ENCODE results near the gene BMF.
A peak's percentile ranks its signal among the peaks of the same experiment; 100 is the strongest.
"Not testable (repeated sequence)": the region's sequence is repeated elsewhere in the genome, so short reads cannot be mapped to it uniquely, and the experiment has no call there.

Gene BMF, protein sequence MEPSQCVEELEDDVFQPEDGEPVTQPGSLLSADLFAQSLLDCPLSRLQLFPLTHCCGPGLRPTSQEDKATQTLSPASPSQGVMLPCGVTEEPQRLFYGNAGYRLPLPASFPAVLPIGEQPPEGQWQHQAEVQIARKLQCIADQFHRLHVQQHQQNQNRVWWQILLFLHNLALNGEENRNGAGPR

GRCh38 chr15:40108855-40109735, at the start of gene BMF:
TSS of gene BMF (minus strand) at chr15:40108879. CDS start at chr15:40106086, 2,793 bp downstream.
- DNase-seq (ENCODE audit: low read depth in 2 of 2): peak; percentile 97 to 99

DNA sequence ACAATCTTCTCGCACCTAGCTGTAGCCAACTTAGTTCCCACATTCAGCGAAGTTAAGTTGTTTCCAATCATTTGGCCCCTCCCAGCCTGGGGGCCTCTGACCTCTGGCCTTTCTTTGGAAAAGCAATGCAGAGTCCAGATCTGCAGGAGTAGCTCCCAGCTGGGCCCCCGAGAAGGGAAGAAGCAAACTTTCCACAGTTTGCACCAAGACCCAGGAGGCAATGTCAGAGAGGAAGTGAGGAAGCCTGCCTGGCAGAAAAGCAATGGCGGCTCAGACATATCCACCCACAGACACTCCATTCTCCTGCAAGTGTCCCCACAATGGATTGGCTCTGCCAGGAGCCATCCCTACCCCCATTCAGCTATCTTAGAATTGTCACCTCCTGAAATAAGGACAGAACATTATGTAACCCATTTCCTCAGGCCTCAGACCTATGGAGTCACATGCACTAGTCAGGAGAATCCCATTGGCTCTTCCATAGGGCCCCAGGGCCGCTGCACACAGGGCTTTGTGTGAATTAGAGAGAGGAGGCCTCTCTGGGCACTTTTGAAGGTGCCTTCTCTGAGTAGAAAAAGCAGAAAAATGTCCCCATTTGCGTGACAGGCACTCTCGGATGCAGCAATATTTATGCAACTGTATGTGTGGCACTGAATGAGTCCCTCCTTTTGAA, 49.2 kb upstream of the BMF start:
- no peak for DNase-seq (ENCODE audit: low read depth in 2 of 2)

DNA sequence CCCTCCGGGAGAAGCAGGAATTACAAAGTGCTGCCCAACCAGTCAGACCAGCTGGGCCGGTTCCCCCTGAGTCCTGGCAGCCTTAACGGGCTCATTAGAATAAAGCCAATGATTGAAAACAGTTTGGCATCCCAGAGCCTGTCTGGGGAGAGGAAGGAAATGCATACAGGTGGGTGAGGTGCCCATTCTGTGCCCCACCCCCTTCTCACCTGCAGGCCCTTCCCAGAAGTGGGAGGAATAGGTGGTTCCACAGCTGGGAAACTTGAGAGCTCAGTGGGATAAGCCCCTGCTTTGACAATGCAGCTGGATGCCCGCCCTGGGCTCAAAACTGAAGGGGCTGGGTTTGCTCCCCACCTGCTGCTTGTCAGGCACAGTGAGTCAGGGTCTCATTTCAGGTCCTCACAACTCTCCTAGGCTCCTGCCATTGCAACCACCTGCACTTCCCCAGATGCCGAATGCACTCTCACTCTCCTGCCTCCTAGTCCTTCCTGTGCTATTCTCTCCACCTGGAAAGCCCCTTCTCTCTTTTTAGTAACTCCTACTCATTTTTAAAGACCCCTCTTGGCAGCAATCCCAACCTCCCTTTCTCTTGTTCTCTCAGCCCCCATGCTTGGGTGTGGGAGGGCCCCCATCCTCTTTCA, 46.7 kb upstream of the BMF start:
- no peak for DNase-seq (ENCODE audit: low read depth in 2 of 2)

GRCh38 chr15:40154821-40155220, 46.1 kb upstream of the BMF start:
- DNase-seq (ENCODE audit: low read depth in 2 of 2): not testable (repeated sequence)

DNA sequence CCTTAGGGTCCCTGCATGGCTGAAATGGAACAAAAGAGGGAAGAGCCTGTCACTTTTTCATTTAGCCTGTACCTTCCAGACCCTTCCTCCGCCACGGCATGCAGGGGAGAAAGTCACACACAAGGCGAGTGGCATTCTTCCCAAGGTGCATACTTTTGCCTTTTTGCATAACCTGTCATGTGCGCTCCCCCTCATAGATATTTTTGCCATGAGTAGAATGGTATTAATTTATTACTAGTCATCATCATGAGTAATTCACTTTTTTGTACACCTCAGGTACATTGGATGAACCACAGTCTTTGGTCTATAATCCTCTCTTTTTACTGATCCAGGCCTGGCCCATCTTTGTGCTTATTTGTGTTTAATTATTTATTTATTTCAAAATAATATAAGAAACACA, 43.3 kb upstream of the BMF start:
- DNase-seq (ENCODE audit: low read depth in 2 of 2): no peak

- no peak for DNase-seq (ENCODE audit: low read depth in 2 of 2)
These were observed 42.8 kb upstream of the BMF start for GRCh38 chr15:40151499-40151898.

DNA sequence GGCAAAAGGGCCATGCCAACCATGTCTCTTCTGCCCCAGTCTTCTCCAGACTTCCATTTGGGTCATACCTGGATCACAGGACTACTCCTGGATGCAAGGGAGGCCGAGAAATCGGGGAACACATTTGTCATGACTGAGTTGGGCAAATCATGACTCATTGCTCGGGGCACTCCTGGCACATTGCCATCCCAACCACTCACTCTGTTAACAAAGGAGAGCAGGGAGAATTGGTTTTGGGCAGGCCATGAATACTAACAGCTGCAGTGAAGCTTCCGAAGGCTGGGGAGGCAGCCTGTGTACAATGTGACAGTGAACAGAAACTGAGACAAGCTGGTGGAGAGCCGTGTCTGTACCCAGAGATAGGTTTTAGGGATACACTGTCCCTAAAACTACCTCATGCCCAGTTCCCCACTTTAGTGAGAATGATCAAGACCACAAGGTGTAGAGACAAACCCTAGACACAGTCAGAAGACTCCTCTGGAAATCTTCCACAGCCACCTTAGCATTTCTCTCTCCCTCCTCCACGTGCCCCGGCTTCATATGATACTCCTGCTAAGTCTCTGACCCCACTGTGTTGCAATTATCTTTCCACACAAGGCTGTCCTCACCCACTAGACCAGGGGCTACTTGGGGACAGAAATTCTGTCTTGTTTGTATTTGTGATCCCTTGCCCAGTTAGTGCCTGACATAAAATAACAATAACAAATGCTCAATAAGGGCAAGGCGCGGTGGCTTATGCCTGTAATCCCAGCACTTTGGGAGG, 41.7 kb upstream of the BMF start:
- no peak for DNase-seq (ENCODE audit: low read depth in 2 of 2)

- no peak for DNase-seq (ENCODE audit: low read depth in 2 of 2)
These were observed 40.7 kb upstream of the BMF start for GRCh38 chr15:40149339-40149738.

GRCh38 chr15:40146037-40146436, 37.4 kb upstream of the BMF start:
- DNase-seq (ENCODE audit: low read depth in 2 of 2): no peak

GRCh38 chr15:40142428-40142827, 33.7 kb upstream of the BMF start:
- no peak for DNase-seq (ENCODE audit: low read depth in 2 of 2)

DNA sequence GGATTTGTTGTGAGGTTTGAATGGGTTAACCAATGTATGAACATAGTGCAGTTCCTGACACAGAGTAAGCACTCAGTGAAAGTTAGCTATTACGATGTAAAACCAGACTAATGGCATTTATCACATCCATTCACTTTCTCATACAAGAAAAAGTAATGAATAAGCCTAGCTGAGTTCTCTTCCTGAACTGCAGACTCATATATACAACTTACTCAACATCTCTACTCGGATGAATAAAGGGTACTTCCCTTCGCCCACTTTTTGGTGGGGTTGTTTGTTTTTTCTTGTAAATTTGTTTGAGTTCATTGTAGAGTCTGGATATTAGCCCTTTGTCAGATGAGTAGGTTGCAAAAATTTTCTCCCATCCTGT, 29.5 kb upstream of the BMF start:
- DNase-seq (ENCODE audit: low read depth in 2 of 2): not testable (repeated sequence)

DNA sequence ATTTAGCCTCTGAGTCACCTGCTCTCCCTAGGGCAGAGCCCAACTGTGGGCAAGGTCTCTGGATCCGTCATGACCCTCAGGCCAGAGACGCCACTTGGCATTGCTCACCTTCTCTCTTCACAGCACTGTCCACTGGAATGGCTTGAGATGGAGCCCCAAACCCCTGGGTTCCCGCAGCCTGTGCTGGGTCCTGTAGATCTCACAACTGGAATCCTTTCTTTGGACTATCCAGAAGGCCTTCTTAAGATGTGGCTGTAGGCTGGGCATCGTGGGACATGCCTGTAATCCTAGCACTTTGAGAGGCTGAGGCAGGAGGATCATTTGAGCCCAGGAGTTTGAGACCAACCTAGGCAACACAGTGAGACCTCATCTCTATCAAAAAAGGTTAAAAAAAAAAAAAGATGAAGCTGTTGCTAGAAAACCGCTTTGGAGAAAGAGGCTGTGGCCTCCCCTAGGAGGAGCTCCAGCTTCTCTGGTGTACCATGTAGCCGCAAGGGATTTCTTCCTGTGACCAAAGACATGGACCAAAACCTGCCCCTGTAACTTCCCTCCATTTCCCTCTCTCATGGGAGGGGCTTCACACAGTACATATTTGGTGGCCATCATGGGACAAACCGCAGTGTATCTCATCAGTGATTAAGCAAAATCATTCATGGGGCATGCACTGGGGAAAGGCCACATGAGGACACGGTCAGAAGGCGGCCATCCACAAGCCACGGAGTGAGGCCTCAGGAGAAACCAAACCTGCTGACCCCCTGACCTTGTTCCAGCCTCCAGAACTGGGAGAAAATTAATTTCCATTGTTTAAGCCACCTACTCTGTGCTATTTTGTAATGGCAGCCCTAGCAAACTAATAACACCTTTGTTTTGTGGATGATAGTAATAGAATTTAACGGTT, 28.9 kb upstream of the BMF start:
- no peak for DNase-seq (ENCODE audit: low read depth in 2 of 2)

DNA sequence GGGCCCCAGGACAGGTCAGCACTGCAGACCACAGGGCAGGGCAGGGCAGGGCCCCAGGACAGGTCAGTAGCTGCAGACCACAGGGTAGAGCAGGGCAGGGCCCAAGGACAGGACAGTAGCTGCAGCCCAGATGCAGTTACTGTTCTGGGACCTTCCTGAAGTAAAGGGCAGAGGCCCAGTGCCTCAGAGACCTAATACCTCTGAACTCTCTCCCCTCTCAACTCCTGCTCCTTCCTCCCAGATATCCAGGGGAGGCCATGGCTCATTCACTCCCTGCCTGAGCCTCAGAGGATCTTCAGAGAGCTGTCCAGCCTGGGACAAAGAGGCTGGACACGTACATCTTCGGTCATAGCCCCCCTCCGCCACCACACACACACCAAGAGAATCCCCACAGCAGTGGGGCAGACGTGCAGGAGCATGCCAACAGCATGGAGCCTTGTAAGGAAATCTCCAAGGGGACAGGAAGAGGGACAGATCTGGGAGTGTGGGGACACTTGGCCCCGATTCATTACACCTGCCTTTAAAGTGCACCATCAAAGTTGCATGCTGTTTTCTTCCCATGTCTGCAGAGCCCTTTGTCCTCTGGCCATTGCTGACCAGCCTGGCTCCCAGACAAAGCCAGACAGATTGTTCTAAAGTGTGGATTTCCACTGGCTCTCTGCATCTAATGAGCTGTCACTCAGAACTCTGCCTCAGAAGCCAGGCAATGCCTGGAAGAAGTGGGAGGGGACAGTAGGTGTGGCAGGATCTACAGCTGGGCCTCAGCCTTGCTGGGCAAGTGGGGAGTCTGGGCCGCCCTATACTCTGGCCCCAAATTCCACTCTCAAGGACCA, 28.0 kb upstream of the BMF start:
- no peak for DNase-seq (ENCODE audit: low read depth in 2 of 2)

- not testable (repeated sequence) for DNase-seq (ENCODE audit: low read depth in 2 of 2)
These were observed 27.3 kb upstream of the BMF start for GRCh38 chr15:40135846-40136450.

DNA sequence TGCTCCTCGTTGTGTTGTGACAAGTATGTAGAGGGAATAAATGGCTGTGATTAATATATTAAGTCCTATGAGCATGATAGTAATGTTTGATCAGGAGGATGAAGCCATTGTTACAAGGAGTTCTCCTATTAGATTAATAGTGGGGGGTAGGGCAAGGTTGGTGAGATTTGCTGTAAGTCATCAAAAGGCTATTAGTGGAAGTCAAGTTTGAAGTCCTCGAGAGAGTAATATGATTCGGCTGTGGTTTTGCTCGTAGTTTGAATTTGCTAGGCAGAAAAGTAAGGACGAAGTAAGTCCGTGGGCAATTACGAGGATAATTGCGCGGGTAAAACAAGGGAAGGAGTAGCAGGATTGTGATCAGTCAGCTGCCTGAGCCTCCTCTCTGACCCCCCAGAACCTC, 26.2 kb upstream of the BMF start:
- DNase-seq (ENCODE audit: low read depth in 2 of 2): no peak

DNA sequence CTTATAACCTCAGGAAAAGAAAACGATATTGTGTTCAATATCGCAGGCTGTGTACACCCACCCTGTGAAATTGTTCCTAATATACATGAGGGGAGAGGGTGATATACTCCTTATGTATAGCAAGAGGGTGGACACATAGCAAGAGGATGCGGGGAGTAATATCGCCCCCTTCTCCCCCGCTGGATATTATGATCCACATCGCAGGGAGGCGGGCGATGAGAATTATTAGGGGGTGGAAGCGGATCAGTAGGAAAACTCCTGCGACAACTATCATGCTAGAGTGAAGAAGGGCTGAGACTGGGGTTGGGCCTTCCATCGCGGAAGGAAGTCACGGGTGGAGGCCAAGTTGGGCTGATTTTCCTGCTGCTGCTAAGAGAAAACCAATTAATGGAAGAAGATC, 24.9 kb upstream of the BMF start:
- DNase-seq (ENCODE audit: low read depth in 2 of 2): no peak

DNA sequence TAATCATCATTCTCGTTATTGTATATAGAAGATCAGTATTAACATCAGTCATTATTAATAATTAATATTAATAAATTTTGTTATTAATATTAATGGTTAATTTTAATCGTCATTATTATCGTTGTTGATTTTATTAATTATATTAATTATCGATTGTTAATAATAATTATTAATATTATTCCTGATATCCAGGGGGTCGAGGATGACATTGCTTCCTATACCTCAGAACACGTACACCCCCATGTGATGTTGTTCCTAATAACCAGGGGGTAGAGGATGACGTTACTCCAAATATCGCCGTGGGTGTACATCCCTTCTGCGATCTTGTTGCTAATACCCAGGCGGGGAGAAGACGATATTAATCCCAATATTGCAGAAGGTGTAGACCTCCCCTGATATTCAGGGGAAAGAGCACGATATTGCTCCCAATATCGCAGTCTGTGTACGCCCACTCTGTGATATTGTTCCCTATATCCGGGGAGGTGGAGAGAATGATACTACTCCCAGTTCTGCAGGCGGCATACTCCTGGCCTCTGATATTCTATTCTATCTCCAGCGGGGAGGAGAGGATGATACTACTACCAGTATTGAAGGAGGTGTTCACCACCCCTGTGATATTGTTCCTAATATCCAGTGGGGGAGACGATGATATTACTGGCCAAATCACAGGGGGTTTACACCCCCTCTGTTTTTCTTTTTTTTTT, 22.3 kb upstream of the BMF start:
- DNase-seq (ENCODE audit: low read depth in 2 of 2): no peak

DNA sequence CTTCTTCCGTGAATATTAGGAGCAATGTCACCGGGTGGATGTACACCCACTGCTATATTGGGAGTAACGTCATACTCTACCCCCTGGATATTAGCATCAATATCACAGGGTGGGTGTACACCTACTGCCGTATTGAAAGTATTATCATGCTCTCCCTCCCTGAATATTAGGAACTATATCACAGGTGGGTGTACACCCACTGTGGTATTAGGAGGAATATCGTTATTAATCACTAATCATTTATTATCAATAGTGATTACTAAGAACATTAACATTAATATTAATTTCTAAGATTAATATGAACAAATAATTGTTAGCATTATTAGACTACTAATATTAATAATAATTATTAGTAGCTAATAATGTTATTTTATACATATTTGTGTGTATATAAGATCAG, 21.4 kb upstream of the BMF start:
- DNase-seq (ENCODE audit: low read depth in 2 of 2): no peak
